CD4-positive, alpha-beta T cell (primary cell): ENCODE results near the gene TEX52. TPM values are rescaled to one million over a fixed set of nuclear protein-coding genes. Genes with fewer than 3 reads are reported as not detected.

Source experiments
- ATAC-seq: fragments of 200-7000 bp; cut with Tn5 transposase; one replicate; pipeline ENCODE4 v1.10.0; 2022; ENCODE audit warnings: mild to moderate bottlenecking; ENCODE audit not compliant: poor library complexity
- CTCF ChIA-PET: fragments of 350-600 bp; sonication (Branson Sonifier 250); formaldehyde crosslinking; loops from one replicate; lab custom pipeline; 2021; ENCODE audit warnings: antibody characterized with exemption, inconsistent platforms; lab: Charles Lee
- POLR2A ChIA-PET: fragments of 350-600 bp; sonication (Branson Sonifier 250); formaldehyde crosslinking; loops from one replicate; lab custom pipeline; 2021; ENCODE audit warnings: antibody characterized with exemption, inconsistent platforms; lab: Charles Lee
- DNase-seq, 14 experiments: peaks; one replicate each; pipeline ENCODE4 v3.0.0-alpha.2; 2013 to 2020; ENCODE audit warnings: mixed read lengths in 2 of 14
- H3K27ac ChIP-seq, 2 donors: one replicate each; pipeline versions ENCODE4 v1.5.1 to v1.7.0; 2013; ENCODE audit warnings: low read length in 2 of 2, low read depth in 1 of 2, mild to moderate bottlenecking in 1 of 2
- H3K27me3 ChIP-seq, 2 experiments: 1 replicate in 1 of 2; 2 replicates in 1 of 2; pipeline versions ENCODE4 v1.6.1 to v1.7.0; 2013; ENCODE audit warnings: low read length in 2 of 2, control low read depth in 1 of 2, mild to moderate bottlenecking in 1 of 2, moderate library complexity in 1 of 2; ENCODE audit not compliant: insufficient read depth in 2 of 2, control insufficient read depth in 1 of 2
- H3K36me3 ChIP-seq: one replicate; pipeline ENCODE4 v1.6.1; 2013; ENCODE audit warnings: low read length, control low read depth; ENCODE audit not compliant: insufficient read depth
- H3K4me1 ChIP-seq: one replicate; pipeline ENCODE4 v1.6.1; 2013; ENCODE audit warnings: low read length, control low read depth; ENCODE audit not compliant: insufficient read depth
- H3K4me3 ChIP-seq: one replicate; pipeline ENCODE4 v1.5.1; 2013; ENCODE audit warnings: mild to moderate bottlenecking, low read length, moderate library complexity
- H3K9me3 ChIP-seq, 2 experiments: 1 replicate in 1 of 2; 2 replicates in 1 of 2; pipeline versions ENCODE4 v1.6.1 to v1.7.0; 2013; ENCODE audit warnings: low read length in 2 of 2, mild to moderate bottlenecking in 2 of 2, control low read depth in 1 of 2, moderate library complexity in 1 of 2; ENCODE audit not compliant: control insufficient read depth in 1 of 2, insufficient read depth in 1 of 2
- H3K27ac Mint-ChIP-seq: one replicate; pipeline ENCODE4 v1.8.0; 2020; ENCODE audit warnings: mixed read lengths
- H3K27me3 Mint-ChIP-seq: one replicate; pipeline ENCODE4 v1.8.0; 2021; ENCODE audit warnings: mixed read lengths
- H3K36me3 Mint-ChIP-seq: one replicate; pipeline ENCODE4 v1.8.0; 2021; ENCODE audit warnings: low read depth, mixed read lengths
- H3K4me1 Mint-ChIP-seq: one replicate; pipeline ENCODE4 v1.8.0; 2021; ENCODE audit warnings: low read depth, mixed read lengths
- H3K4me3 Mint-ChIP-seq: one replicate; pipeline ENCODE4 v1.8.0; 2020; ENCODE audit warnings: mild to moderate bottlenecking, mixed read lengths
- H3K9me3 Mint-ChIP-seq: one replicate; pipeline ENCODE4 v1.8.0; 2020; ENCODE audit warnings: mixed read lengths
- intact Hi-C, 2 experiments: fragments of 100-400 bp; cut with DNase I in 1 of 2; cut with micrococcal nuclease in 1 of 2; formaldehyde crosslinking; loops; one replicate each; pipeline versions ENCODE4 v1.15.1 to v1.9.0; 2023 to 2025; cut with DNase I, micrococcal nuclease
- total RNA-seq, 174 experiments: library from RNA in 2 of 174; stranded (reverse) in 2 of 174; gene quantifications; one replicate each; pipeline ENCODE4 v1.2.3 and lab custom pipeline; 2021 to 2026
- TF ChIP-seq, protein P1 (sequence below): fragments of 200-600 bp; IDR thresholded peaks from one replicate; pipeline ENCODE4 v1.8.0; 2022; ENCODE audit warnings: antibody characterized with exemption, mild to moderate bottlenecking

TEX52 gene
- total RNA-seq, 2 experiments from 2014 or later = not detected

DNA sequence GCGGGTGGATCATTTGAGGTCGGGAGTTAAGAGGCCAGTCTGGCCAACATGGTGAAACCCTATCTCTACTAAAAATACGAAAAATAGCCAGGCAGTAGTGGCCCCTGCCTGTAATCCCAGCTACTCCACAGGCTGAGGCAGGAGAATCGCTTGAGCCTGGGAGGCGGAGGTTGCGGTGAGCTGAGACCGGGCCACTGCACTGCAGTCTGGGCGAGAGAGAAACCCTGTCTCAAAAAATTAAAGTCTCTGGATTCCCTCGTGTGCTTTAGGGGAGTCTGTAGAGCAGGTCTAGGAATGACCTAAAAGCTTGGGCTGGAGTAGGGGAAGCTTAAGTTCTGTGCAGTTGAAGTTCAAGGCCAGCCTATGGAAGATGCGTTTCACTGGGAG, 33.2 kb upstream of the TEX52 start:
- Mint-ChIP-seq H3K4me3 (peak overlapping the region; percentile 97), H3K27me3 (no peaks in the 10 kb centered on the region), H3K36me3 (peaks cover 25% of the 10 kb centered on the region), H3K27ac (peak overlapping the region; percentile 83), H3K9me3 (no peaks in the 10 kb centered on the region), H3K4me1 (peaks cover 32% of the 10 kb centered on the region)
- H3K9me3 ChIP-seq = no peaks in the 10 kb centered on the region
- intact Hi-C loops = loop anchor here in 1 of 2 experiments (1.0 to 10.0 kb wide), 4 partner anchors 13 to 985 kb away; partner anchors contain the start of genes FOXM1, ITFG2, PARP11 and RHNO1
- ChIA-PET CTCF (interaction anchor here (1.0 to 1.3 kb wide), 2 partner anchors 11 to 12 kb away, joined by 3 read pairs; no protein-coding TSS in a partner anchor), POLR2A (interaction anchor here (1.5 to 7.6 kb wide), 3 partner anchors 11 to 199 kb away, joined by 7 to 77 read pairs (median 7); partner anchors contain the start of genes FKBP4, FOXM1 and RHNO1)
- H3K27ac ChIP-seq = peak overlapping the region; percentile 39 to 55
- no peak for ATAC-seq
- TF ChIP-seq, protein P1, sequence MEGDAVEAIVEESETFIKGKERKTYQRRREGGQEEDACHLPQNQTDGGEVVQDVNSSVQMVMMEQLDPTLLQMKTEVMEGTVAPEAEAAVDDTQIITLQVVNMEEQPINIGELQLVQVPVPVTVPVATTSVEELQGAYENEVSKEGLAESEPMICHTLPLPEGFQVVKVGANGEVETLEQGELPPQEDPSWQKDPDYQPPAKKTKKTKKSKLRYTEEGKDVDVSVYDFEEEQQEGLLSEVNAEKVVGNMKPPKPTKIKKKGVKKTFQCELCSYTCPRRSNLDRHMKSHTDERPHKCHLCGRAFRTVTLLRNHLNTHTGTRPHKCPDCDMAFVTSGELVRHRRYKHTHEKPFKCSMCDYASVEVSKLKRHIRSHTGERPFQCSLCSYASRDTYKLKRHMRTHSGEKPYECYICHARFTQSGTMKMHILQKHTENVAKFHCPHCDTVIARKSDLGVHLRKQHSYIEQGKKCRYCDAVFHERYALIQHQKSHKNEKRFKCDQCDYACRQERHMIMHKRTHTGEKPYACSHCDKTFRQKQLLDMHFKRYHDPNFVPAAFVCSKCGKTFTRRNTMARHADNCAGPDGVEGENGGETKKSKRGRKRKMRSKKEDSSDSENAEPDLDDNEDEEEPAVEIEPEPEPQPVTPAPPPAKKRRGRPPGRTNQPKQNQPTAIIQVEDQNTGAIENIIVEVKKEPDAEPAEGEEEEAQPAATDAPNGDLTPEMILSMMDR = no peak
- no peaks in the 10 kb centered on the region for H3K27me3 ChIP-seq
- H3K4me3 ChIP-seq = peak overlapping the region; percentile 100
- no peak for DNase-seq
- peaks cover 7% of the 10 kb centered on the region for H3K36me3 ChIP-seq
- peaks cover 19% of the 10 kb centered on the region for H3K4me1 ChIP-seq

DNA sequence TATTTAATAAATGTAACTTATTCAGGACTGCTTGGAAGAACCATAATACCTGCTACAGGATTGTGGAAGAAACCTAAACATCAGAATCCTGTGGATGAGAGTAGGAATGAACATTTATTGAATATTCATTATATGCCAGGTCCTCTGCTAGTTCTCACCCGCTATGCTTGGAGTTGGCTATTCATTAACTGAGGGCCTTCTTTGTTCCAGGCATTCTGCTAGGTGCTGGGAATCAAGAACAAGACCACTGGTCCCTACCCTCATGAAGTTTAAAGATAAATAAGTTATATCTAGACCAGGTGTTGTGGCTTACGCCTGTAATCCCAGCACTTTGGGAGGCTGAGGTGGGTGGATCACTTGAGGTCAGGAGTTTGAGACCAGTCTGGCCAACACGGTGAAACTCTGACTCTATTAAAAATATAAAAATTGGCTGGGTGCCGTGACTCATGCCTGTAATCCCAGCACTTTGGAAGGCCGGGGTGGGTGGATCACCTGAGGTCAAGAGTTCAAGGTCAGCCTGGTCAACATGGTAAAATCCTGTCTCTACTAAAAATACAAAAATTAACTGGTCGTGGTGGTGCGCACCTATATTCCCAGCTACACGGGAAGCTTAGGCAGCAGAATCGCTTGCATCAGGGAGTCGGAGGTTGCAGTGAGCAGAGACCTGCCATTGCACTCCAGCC, 30.1 kb upstream of the TEX52 start:
- H3K4me3 ChIP-seq = no peak overlapping the region
- H3K27ac ChIP-seq = no peak overlapping the region
- H3K9me3 ChIP-seq = no peaks in the 10 kb centered on the region
- peaks cover 20% of the 10 kb centered on the region for H3K4me1 ChIP-seq
- H3K27me3 ChIP-seq = no peaks in the 10 kb centered on the region
- intact Hi-C loops = loop anchor here in 1 of 2 experiments (5.0 kb wide), 1 partner anchor 90 kb away; no protein-coding TSS in a partner anchor
- ATAC-seq = no peak
- no peaks in the 10 kb centered on the region for H3K27me3 Mint-ChIP-seq
- DNase-seq = no peak
- no peak overlapping the region for H3K27ac Mint-ChIP-seq
- POLR2A ChIA-PET = interaction anchor here (7.6 kb wide), 1 partner anchor 8 kb away, joined by 77 read pairs; the partner anchor contains the start of genes FOXM1 and RHNO1
- TF ChIP-seq, protein P1 = no peak
- peaks cover 32% of the 10 kb centered on the region for H3K36me3 Mint-ChIP-seq
- CTCF ChIA-PET = no interaction called here
- peaks cover 31% of the 10 kb centered on the region for H3K4me1 Mint-ChIP-seq
- peaks cover 7% of the 10 kb centered on the region for H3K36me3 ChIP-seq
- no peaks in the 10 kb centered on the region for H3K9me3 Mint-ChIP-seq
- no peak overlapping the region for H3K4me3 Mint-ChIP-seq

DNA sequence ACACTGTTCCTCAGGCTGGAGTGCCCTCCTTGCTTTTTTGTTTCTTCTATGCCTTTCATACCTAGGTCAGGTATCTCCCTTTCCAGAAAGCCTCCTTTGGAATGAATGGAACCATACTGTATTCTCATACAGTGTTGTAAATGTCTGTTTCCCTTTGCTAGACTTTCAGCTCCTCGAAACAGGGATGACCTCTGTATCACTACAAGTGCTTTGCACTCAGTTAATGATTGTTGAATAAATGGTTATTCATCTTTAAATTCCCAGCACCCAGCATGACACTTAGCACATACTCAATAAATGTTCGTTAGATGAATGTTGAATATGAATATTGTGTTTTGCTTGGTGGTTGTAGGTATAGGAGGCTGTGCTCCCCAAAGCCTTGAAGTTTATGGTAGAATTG, 28.0 kb upstream of the TEX52 start:
- CTCF ChIA-PET = interaction anchor here (0.7 to 1.0 kb wide), 4 partner anchors 59 to 1347 kb away, joined by 3 to 4 read pairs (median 3); no protein-coding TSS in a partner anchor

More for the DNA sequence above, 28.0 kb upstream of the TEX52 start:
- H3K4me3 ChIP-seq = no peak overlapping the region
- no peaks in the 10 kb centered on the region for H3K9me3 ChIP-seq
- POLR2A ChIA-PET = interaction anchor here (7.6 kb wide), 1 partner anchor 6 kb away, joined by 77 read pairs; the partner anchor contains the start of genes FOXM1 and RHNO1
- peaks cover 16% of the 10 kb centered on the region for H3K4me1 Mint-ChIP-seq
- peaks cover 9% of the 10 kb centered on the region for H3K36me3 ChIP-seq
- H3K27ac ChIP-seq = no peak overlapping the region
- intact Hi-C loops = loop anchor here in 1 of 2 experiments (5.0 kb wide), 1 partner anchor 88 kb away; no protein-coding TSS in a partner anchor
- no peaks in the 10 kb centered on the region for H3K27me3 Mint-ChIP-seq
- DNase-seq = no peak
- H3K36me3 Mint-ChIP-seq = peaks cover 27% of the 10 kb centered on the region
- no peak overlapping the region for H3K27ac Mint-ChIP-seq
- H3K4me3 Mint-ChIP-seq = no peak overlapping the region
- TF ChIP-seq, protein P1 = no peak
- H3K4me1 ChIP-seq = peaks cover 12% of the 10 kb centered on the region
- no peaks in the 10 kb centered on the region for H3K27me3 ChIP-seq
- ATAC-seq = no peak
- H3K9me3 Mint-ChIP-seq = no peaks in the 10 kb centered on the region
